ENCODE results near the gene LIMD2.

LIMD2 gene

GRCh38 chr17:63700528-63701455 is 867 bp upstream of the LIMD2 start:
- no peak for DNase-seq

- DNase-seq: no peak
Measured at GRCh38 chr17:63698886-63699637, 863 bp downstream of the LIMD2 start.

GRCh38 chr17:63698381-63698885 is 1.5 kb downstream of the LIMD2 start:
- no peak for DNase-seq

GRCh38 chr17:63697341-63698286 is 2.3 kb downstream of the LIMD2 start:
- DNase-seq: no peak

- no peak for DNase-seq
Measured at GRCh38 chr17:63696381-63696961, 3.5 kb downstream of the LIMD2 start.

GRCh38 chr17:63695889-63696288 is 4.0 kb downstream of the LIMD2 start:
- DNase-seq: no peak

GRCh38 chr17:63694950-63695773 is 4.8 kb downstream of the LIMD2 start:
- no peak for DNase-seq

GRCh38 chr17:63694229-63694949 is 5.5 kb downstream of the LIMD2 start:
- DNase-seq: peak; percentile 92

GRCh38 chr17:63693411-63694113 is 6.4 kb downstream of the LIMD2 start:
- DNase-seq: no peak

GRCh38 chr17:63692195-63692816 is 7.6 kb downstream of the LIMD2 start:
- DNase-seq: no peak

GRCh38 chr17:63689479-63689878 is 10.4 kb downstream of the LIMD2 start:
- no peak for DNase-seq

GRCh38 chr17:63688396-63689020 is 11.4 kb downstream of the LIMD2 start:
- no peak for DNase-seq

GRCh38 chr17:63686138-63686685 is 13.7 kb downstream of the LIMD2 start:
- DNase-seq: no peak

- DNase-seq: no peak
Measured at GRCh38 chr17:63685578-63685977, 14.3 kb downstream of the LIMD2 start.

- DNase-seq: no peak
Measured at GRCh38 chr17:63685041-63685440, 14.9 kb downstream of the LIMD2 start.

GRCh38 chr17:63682981-63683380 is 16.9 kb downstream of the LIMD2 start:
- DNase-seq: no peak

GRCh38 chr17:63682441-63682840 is 17.5 kb downstream of the LIMD2 start:
- DNase-seq: no peak

- no peak for DNase-seq
Measured at GRCh38 chr17:63681530-63681929, 18.4 kb downstream of the LIMD2 start.

- DNase-seq: no peak
Measured at GRCh38 chr17:63680700-63681099, 19.2 kb downstream of the LIMD2 start.

All from DMS 273 treated with DMSO at 0.1 percent for 48 hours (cell line).